ENCODE measurements around the gene LSM3. TPM values are rescaled to one million over a fixed set of nuclear protein-coding genes. Genes with fewer than 3 reads are reported as not detected.
A peak's percentile ranks its signal among the peaks of the same experiment; 100 is the strongest.

The LSM3 gene
- total and polyA plus RNA-seq, 9 of the 15 experiments (the other 6 are each of a cell fraction or from before 2014, with no cell fraction given), result 33.8 to 203 (median 61.2) TPM

- TF ChIP-seq, protein P1, sequence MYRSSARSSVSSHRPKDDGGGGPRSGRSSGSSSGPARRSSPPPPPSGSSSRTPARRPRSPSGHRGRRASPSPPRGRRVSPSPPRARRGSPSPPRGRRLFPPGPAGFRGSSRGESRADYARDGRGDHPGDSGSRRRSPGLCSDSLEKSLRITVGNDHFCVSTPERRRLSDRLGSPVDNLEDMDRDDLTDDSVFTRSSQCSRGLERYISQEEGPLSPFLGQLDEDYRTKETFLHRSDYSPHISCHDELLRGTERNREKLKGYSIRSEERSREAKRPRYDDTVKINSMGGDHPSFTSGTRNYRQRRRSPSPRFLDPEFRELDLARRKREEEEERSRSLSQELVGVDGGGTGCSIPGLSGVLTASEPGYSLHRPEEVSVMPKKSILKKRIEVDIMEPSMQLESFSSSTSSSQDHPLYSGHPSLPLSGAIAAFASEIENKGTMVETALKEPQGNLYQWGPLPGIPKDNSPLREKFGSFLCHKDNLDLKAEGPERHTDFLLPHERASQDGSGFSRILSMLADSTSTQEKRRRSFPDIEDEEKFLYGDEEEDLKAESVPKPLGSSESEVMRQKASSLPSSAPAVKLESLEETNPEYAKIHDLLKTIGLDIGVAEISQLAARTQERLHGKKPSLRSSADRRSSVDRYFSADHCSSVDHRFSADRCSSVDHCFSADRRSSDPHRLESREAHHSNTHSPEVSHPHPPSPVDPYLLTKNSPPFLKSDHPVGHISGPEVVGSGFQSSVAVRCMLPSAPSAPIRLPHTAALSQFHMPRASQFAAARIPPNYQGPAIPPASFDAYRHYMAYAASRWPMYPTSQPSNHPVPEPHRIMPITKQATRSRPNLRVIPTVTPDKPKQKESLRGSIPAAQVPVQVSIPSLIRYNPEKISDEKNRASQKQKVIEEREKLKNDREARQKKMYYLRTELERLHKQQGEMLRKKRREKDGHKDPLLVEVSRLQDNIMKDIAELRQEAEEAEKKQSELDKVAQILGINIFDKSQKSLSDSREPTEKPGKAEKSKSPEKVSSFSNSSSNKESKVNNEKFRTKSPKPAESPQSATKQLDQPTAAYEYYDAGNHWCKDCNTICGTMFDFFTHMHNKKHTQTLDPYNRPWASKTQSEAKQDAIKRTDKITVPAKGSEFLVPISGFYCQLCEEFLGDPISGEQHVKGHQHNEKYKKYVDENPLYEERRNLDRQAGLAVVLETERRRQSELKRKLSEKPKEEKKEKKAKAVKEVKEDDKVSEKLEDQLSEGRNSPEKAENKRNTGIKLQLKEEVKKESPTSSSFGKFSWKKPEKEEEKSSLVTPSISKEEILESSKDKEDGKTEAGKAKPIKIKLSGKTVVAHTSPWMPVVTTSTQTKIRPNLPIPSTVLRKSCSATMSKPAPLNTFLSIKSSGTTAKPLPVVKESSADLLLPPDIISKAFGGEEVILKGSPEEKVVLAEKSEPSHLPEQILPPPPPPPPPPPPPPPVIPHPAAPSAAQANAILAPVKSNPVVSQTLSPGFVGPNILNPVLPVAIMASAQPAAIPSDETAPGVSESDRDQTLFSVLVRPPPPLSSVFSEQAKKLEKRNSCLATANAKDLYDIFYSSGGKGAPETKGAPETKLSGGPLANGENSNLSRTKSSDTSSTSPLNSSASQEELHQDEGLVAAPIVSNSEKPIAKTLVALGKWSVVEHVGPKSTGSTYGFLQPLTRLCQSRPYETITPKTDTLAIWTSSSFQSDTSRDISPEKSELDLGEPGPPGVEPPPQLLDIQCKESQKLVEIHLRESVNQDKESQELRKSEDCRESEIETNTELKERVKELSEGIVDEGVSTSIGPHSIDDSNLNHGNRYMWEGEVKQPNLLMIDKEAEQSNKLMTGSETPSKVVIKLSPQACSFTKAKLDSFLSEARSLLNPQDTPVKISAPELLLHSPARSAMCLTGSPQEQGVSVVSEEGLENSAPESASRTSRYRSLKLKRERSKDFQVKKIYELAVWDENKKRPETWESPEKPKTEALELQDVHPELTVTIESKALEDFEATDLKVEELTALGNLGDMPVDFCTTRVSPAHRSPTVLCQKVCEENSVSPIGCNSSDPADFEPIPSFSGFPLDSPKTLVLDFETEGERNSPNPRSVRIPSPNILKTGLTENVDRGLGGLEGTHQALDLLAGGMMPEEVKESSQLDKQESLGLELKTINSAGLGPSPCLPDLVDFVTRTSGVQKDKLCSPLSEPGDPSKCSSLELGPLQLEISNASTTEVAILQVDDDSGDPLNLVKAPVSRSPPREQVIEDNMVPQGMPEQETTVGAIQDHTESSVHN (IDR thresholded peaks at IDR 0.05; ENCODE audit: borderline replicate concordance in 1 of 2, low read depth in 1 of 2), result no peak
- TF ChIP-seq MIER1 (IDR thresholded peaks at IDR 0.05; ENCODE audit: low read depth), result no peak
- TF ChIP-seq MCM2 (IDR thresholded peaks at IDR 0.05; ENCODE audit: low read depth), result no peak
- TF ChIP-seq FOXJ2 (tag; IDR thresholded peaks at IDR 0.05), result no peak
- TF ChIP-seq HNRNPLL (IDR thresholded peaks at IDR 0.05; ENCODE audit: low read depth, low read length, poor library complexity, severe bottlenecking), result no peak
- TF ChIP-seq RBM25 (IDR thresholded peaks at IDR 0.05; ENCODE audit: low read depth, low read length, severe bottlenecking), result no peak
- TF ChIP-seq ETV1 (tag; conservative IDR thresholded peaks at IDR 0.05; ENCODE audit: low read depth), result no peak
- no peak for TF ChIP-seq SAP30 (IDR thresholded peaks at IDR 0.05; ENCODE audit: borderline replicate concordance, insufficient read depth, low read depth, low read length, poor library complexity, severe bottlenecking)
- TF ChIP-seq NUFIP1 (IDR thresholded peaks at IDR 0.05; ENCODE audit: partially characterized antibody), result no peak
- no peak for TF ChIP-seq GTF3C2 (IDR thresholded peaks at IDR 0.05; ENCODE audit: borderline replicate concordance, extremely low read depth, insufficient read length)
- no peak for TF ChIP-seq E2F1 (CRISPR knock-in tag; IDR thresholded peaks at IDR 0.05)
- TF ChIP-seq ZNF263 (CRISPR knock-in tag; IDR thresholded peaks at IDR 0.05; ENCODE audit: borderline replicate concordance), result peak; percentile 23; the same call in 1 of the 2 replicates
These were observed 44.4 kb downstream of the LSM3 start (continued) for GRCh38 chr3:14222900-14223594.

Data from K562 (cell line).